ENCODE measurements around the gene HDGF. TPM values are rescaled to one million over a fixed set of nuclear protein-coding genes. Genes with fewer than 3 reads are reported as not detected.

The HDGF gene
- total RNA-seq, 3 donors from 2014 or later (not counting 1 experiment from before 2014, with no cell fraction given): 95.3 to 110 (median 96.6) TPM

GRCh38 chr1:156709031-156709430 lies 42.4 kb downstream of the HDGF start:
- H3K9me3 ChIP-seq (ENCODE audit: control insufficient read depth, insufficient read depth, low read length): no peaks in the 10 kb centered on the region
- ATAC-seq: no peak
- no peak for DNase-seq
- peaks cover 14% of the 10 kb centered on the region for H3K27me3 ChIP-seq (ENCODE audit: control insufficient read depth, insufficient read depth, low read length)
- H3K4me3 ChIP-seq (ENCODE audit: low read length): no peak overlapping the region
- WGBS (ENCODE audit: insufficient coverage): 92% methylated on average over 3 of the region's 4 CpGs
- no peaks in the 10 kb centered on the region for H3K36me3 ChIP-seq (ENCODE audit: control insufficient read depth, insufficient read depth, low read length)
- Mint-ChIP-seq H3K4me3 (no peak overlapping the region), H3K36me3 (no peaks in the 10 kb centered on the region), H3K27ac (peak overlapping the region in 1 of 2 donors; percentile 4), H3K27me3 (ENCODE audit: low read depth in 2 of 2) (peaks cover 7 to 12% of the 10 kb centered on the region in 2 donors), H3K4me1 (peaks cover 18 to 33% of the 10 kb centered on the region in 2 donors), H3K9me3 (no peaks in the 10 kb centered on the region)
- H3K4me1 ChIP-seq (ENCODE audit: control insufficient read depth, insufficient read depth, low read length): peaks cover 31% of the 10 kb centered on the region
- TF ChIP-seq CTCF (IDR thresholded peaks at IDR 0.05): no peak
- intact Hi-C loops (cut with micrococcal nuclease): no loop called here
- H3K27ac ChIP-seq (ENCODE audit: low read length): no peak overlapping the region

GRCh38 chr1:156708218-156708661 lies 43.2 kb downstream of the HDGF start:
- Mint-ChIP-seq H3K4me1 (peaks cover 18 to 33% of the 10 kb centered on the region in 2 donors), H3K27ac (peak overlapping the region in 1 of 2 donors; percentile 4), H3K4me3 (no peak overlapping the region), H3K9me3 (no peaks in the 10 kb centered on the region), H3K36me3 (no peaks in the 10 kb centered on the region), H3K27me3 (ENCODE audit: low read depth in 2 of 2) (peaks cover 10 to 20% of the 10 kb centered on the region in 2 donors)
- ATAC-seq (no peak), DNase-seq (no peak)
- TF ChIP-seq CTCF (IDR thresholded peaks at IDR 0.05): no peak
- Histone ChIP-seq H3K4me1 (ENCODE audit: control insufficient read depth, insufficient read depth, low read length) (peaks cover 31% of the 10 kb centered on the region), H3K36me3 (ENCODE audit: control insufficient read depth, insufficient read depth, low read length) (no peaks in the 10 kb centered on the region), H3K27me3 (ENCODE audit: control insufficient read depth, insufficient read depth, low read length) (peaks cover 21% of the 10 kb centered on the region), H3K4me3 (ENCODE audit: low read length) (no peak overlapping the region), H3K9me3 (ENCODE audit: control insufficient read depth, insufficient read depth, low read length) (no peaks in the 10 kb centered on the region), H3K27ac (ENCODE audit: low read length) (no peak overlapping the region)
- WGBS (ENCODE audit: insufficient coverage): 61% methylated on average over 4 of the region's 4 CpGs
- intact Hi-C loops (cut with micrococcal nuclease): no loop called here

- intact Hi-C loops (cut with micrococcal nuclease): loop anchor here (2.0 kb wide), 1 partner anchor 15 kb away; no protein-coding TSS in a partner anchor
Measured at GRCh38 chr1:156707417-156708217, 43.9 kb downstream of the HDGF start.

More at GRCh38 chr1:156707417-156708217, 43.9 kb downstream of the HDGF start:
- WGBS (ENCODE audit: insufficient coverage): 69% methylated on average over 7 of the region's 8 CpGs
- peaks cover 16 to 23% of the 10 kb centered on the region in 2 donors for H3K27me3 Mint-ChIP-seq (ENCODE audit: low read depth in 2 of 2)
- no peak overlapping the region for H3K27ac ChIP-seq (ENCODE audit: low read length)
- peaks cover 31% of the 10 kb centered on the region for H3K4me1 ChIP-seq (ENCODE audit: control insufficient read depth, insufficient read depth, low read length)
- H3K9me3 Mint-ChIP-seq: no peaks in the 10 kb centered on the region
- peaks cover 26% of the 10 kb centered on the region for H3K27me3 ChIP-seq (ENCODE audit: control insufficient read depth, insufficient read depth, low read length)
- no peak for ATAC-seq
- no peaks in the 10 kb centered on the region for H3K36me3 ChIP-seq (ENCODE audit: control insufficient read depth, insufficient read depth, low read length)
- H3K9me3 ChIP-seq (ENCODE audit: control insufficient read depth, insufficient read depth, low read length): no peaks in the 10 kb centered on the region
- H3K4me3 Mint-ChIP-seq: peak overlapping the region; percentile 86
- H3K4me1 Mint-ChIP-seq: peaks cover 18 to 33% of the 10 kb centered on the region in 2 donors
- TF ChIP-seq CTCF (IDR thresholded peaks at IDR 0.05): no peak
- no peak overlapping the region for H3K4me3 ChIP-seq (ENCODE audit: low read length)
- H3K36me3 Mint-ChIP-seq: no peaks in the 10 kb centered on the region
- H3K27ac Mint-ChIP-seq: peak overlapping the region in 1 of 2 donors; percentile 4
- no peak for DNase-seq

All from natural killer cell (primary cell).